ENCODE results near the gene OBSL1.
A peak's percentile ranks its signal among the peaks of the same experiment; 100 is the strongest.

Gene OBSL1

DNA sequence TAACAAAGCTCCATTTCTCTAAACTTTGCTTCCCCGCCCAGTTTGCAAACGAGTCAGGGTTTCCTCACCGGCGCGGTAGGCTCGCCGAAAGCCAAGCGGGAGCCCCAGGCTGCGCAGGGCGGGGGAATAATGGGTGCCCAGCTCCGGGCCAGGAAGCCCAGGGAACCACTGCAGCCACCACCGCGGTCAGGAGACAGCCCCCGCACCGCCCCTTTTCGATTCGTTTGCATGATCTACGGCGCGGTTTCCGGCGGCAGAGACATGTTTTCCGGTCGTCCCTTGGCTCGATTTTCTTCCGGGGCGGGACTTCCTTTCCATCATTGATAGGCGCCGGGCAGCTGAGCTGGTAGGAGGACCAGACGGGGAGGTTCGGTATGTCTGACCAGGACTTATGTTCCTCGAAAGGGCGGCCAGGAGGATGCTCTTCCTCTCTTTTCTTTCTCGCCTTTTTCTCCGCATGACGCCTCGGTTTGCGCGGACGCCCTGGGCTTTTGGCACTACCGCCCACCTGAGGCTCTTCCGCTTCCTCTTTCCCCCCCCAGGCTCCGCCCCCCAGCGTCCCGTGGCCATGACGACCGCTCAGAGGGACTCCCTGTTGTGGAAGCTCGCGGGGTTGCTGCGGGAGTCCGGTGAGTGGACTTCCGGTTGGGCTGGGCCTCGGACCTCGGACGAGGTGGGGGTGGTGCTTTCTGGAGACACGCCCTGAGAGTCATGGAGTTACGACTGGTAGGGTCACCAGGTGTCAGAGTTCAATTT, 26.4 kb upstream of the OBSL1 start, which contains the start of gene STK11IP:
TSS of gene STK11IP (plus strand) at position 306 of the 756 bp plus-strand sequence. CDS start at position 569, 263 bp downstream.
- ChIA-PET CTCF (interaction anchor here (0.8 to 3.9 kb wide), 11 partner anchors 12 to 209 kb away, joined by 3 to 21 read pairs (median 4); partner anchors contain the start of genes CHPF, DNPEP and TMEM198), POLR2A (interaction anchor here (0.5 to 0.6 kb wide), 3 partner anchors 54 to 1015 kb away, joined by 3 to 4 read pairs (median 3); partner anchors contain the start of genes CHPF and TMEM198)
- TF ChIP-seq, protein P1, sequence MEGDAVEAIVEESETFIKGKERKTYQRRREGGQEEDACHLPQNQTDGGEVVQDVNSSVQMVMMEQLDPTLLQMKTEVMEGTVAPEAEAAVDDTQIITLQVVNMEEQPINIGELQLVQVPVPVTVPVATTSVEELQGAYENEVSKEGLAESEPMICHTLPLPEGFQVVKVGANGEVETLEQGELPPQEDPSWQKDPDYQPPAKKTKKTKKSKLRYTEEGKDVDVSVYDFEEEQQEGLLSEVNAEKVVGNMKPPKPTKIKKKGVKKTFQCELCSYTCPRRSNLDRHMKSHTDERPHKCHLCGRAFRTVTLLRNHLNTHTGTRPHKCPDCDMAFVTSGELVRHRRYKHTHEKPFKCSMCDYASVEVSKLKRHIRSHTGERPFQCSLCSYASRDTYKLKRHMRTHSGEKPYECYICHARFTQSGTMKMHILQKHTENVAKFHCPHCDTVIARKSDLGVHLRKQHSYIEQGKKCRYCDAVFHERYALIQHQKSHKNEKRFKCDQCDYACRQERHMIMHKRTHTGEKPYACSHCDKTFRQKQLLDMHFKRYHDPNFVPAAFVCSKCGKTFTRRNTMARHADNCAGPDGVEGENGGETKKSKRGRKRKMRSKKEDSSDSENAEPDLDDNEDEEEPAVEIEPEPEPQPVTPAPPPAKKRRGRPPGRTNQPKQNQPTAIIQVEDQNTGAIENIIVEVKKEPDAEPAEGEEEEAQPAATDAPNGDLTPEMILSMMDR (IDR thresholded peaks at IDR 0.05; ENCODE audit: control extremely low read depth, extremely low read depth, low read depth, missing control alignments): no peak
- DNase-seq (ENCODE audit: extremely low spot score): peak; percentile 96

DNA sequence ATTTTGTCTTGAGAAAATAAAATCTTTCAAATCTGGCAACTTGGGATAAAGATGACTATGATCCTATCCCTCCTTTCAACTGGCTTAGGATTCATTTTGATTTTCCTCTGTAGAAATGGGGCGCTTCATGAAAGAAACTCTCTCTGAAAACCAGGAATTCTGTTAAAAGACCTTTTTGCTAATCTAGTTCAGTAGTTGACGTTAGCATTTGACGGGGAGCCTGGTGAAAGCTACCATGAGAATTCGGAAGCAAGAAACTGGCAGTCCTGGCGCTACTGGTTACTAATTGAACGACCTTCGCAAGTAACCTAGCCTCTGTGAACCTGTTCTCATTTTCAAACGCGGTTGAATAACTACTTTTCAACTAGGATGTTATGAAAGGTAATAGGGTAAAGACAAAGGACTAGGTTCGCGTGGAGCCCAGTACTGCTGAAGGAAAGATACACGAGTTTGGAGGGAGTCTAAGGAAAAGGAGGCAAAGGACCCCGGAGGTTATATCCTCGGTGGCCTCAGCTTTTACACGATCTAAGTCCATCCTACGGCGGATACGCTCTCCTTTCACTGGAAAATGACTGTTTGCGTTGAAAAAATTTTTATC, 25.7 kb upstream of the OBSL1 start:
- ChIA-PET POLR2A (interaction anchor here (0.6 kb wide), 1 partner anchor 380 kb away, joined by 4 read pairs; no protein-coding TSS in a partner anchor), CTCF (interaction anchor here (1.0 to 3.9 kb wide), 11 partner anchors 12 to 209 kb away, joined by 3 to 21 read pairs (median 4); partner anchors contain the start of genes CHPF, DNPEP and TMEM198)
- TF ChIP-seq, protein P1 (IDR thresholded peaks at IDR 0.05; ENCODE audit: control extremely low read depth, extremely low read depth, low read depth, missing control alignments): no peak
- DNase-seq (ENCODE audit: extremely low spot score): no peak

DNA sequence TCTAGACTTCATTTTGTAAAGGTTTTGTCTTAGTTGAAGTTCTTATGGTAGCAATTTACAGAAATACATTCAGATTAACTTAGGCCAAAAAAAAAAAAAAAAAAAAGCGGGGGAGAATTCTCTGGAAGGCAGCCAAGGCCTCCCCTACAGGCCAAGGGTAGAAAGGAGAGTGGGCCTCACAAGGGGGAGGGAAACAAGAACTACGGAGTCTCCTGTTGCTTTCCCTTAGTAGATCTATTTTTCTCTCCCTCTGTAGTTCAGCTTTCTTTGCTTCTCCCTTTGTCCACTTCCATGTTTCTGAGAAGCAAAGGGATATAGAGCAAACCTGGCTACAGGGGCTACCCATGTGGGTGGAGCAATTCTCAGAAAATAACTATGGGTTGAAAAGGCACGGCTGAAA, 23.9 kb upstream of the OBSL1 start:
- POLR2A ChIA-PET: no interaction called here
- TF ChIP-seq, protein P1 (IDR thresholded peaks at IDR 0.05; ENCODE audit: control extremely low read depth, extremely low read depth, low read depth, missing control alignments): no peak
- DNase-seq (ENCODE audit: extremely low spot score): no peak
- CTCF ChIA-PET: interaction anchor here (0.9 to 3.9 kb wide), 4 partner anchors 34 to 94 kb away, joined by 3 to 21 read pairs (median 7); no protein-coding TSS in a partner anchor

DNA sequence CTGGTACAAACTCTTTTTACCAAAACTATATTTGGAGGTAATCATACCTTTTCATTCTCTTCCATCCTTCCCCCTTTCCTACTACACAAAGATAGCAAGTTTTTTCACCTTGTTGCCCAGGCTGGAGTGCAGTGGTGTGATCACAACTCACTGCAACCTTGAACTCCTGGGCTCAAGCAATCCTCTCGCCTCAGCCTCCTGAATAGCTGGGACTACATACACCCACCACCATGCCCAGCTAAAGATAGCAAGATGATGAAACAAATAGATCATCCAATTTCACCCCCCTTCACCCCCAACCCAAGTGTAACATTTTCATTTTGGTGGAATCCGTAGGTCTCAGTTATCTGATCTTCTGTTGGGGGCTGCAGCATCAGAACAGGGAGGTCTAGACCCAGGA, 21.8 kb upstream of the OBSL1 start:
- TF ChIP-seq, protein P1 (IDR thresholded peaks at IDR 0.05; ENCODE audit: control extremely low read depth, extremely low read depth, low read depth, missing control alignments): no peak
- ChIA-PET POLR2A (no interaction called here), CTCF (interaction anchor here (1.8 to 2.1 kb wide), 2 partner anchors 33 kb away, joined by 6 to 10 read pairs; no protein-coding TSS in a partner anchor)
- DNase-seq (ENCODE audit: extremely low spot score): no peak

DNA sequence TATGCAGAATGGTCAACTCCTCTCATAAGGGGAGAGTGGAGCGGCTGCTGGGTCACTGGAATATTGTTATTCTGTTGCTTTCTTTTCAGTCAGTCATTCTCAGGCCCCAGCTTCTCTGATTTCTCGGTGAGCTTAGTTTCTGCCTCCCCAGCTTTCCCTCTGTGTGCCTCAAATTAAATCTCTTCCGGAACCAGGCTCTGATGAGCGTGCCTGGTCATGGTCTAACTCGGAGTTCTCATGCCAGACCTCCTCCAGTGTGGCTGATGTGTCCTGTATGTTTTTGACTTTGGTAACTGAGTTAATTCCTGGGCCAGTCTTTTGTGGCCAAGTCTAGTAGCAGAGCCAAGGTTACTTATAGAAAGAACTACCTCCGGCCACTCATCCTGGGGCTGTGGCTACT, 21.4 kb upstream of the OBSL1 start:
- TF ChIP-seq, protein P1 (IDR thresholded peaks at IDR 0.05; ENCODE audit: control extremely low read depth, extremely low read depth, low read depth, missing control alignments): no peak
- ChIA-PET CTCF (interaction anchor here (2.1 kb wide), 1 partner anchor 32 kb away, joined by 10 read pairs; no protein-coding TSS in a partner anchor), POLR2A (no interaction called here)
- no peak for DNase-seq (ENCODE audit: extremely low spot score)

DNA sequence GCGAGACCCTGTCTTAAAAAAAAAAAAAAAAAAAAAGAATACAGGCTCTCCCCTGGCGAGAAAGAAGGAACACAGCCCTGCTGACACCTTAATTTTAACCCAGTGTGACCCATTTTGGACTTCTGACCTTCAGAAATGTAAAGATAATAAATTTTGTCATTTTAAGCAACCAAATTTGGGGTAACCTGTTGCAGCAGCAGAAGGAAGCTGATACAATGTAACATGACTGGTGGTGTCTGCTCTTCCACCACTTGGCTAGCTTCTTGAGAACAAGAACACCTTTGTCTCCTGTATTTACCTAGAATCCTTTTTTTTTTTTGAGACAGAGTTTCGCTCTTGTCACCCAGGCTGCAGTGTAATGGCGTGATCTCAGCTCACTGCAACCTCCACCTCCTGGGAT, 19.8 kb upstream of the OBSL1 start:
- CTCF ChIA-PET: interaction anchor here (1.3 to 2.2 kb wide), 3 partner anchors 31 to 96 kb away, joined by 3 to 10 read pairs (median 5); a partner anchor contains a TSS
- DNase-seq (ENCODE audit: extremely low spot score): no peak
- TF ChIP-seq, protein P1 (IDR thresholded peaks at IDR 0.05; ENCODE audit: control extremely low read depth, extremely low read depth, low read depth, missing control alignments): no peak
- POLR2A ChIA-PET: interaction anchor here (0.6 kb wide), 1 partner anchor 68 kb away, joined by 3 read pairs; no protein-coding TSS in a partner anchor

Data from GM10248 (cell line).